CD4-positive, alpha-beta T cell (primary cell): ENCODE measurements around the gene GLYR1. TPM values are rescaled to one million over a fixed set of nuclear protein-coding genes. Genes with fewer than 3 reads are reported as not detected.
"Not testable (repeated sequence)": the region's sequence is repeated elsewhere in the genome, so short reads cannot be mapped to it uniquely, and the experiment has no call there.

ENCODE experiments used
- ATAC-seq: fragments of 200-7000 bp; cut with Tn5 transposase; one replicate; pipeline ENCODE4 v1.10.0; 2022; ENCODE audit warnings: mild to moderate bottlenecking; ENCODE audit not compliant: poor library complexity
- CTCF ChIA-PET: fragments of 350-600 bp; sonication (Branson Sonifier 250); formaldehyde crosslinking; loops from one replicate; lab custom pipeline; 2021; ENCODE audit warnings: antibody characterized with exemption, inconsistent platforms; lab: Charles Lee
- POLR2A ChIA-PET: fragments of 350-600 bp; sonication (Branson Sonifier 250); formaldehyde crosslinking; loops from one replicate; lab custom pipeline; 2021; ENCODE audit warnings: antibody characterized with exemption, inconsistent platforms; lab: Charles Lee
- DNase-seq, 14 experiments: peaks; one replicate each; pipeline ENCODE4 v3.0.0-alpha.2; 2013 to 2020; ENCODE audit warnings: mixed read lengths in 2 of 14
- H3K27ac ChIP-seq, 2 donors: one replicate each; pipeline versions ENCODE4 v1.5.1 to v1.7.0; 2013; ENCODE audit warnings: low read length in 2 of 2, low read depth in 1 of 2, mild to moderate bottlenecking in 1 of 2
- H3K27me3 ChIP-seq, 2 experiments: 1 replicate in 1 of 2; 2 replicates in 1 of 2; pipeline versions ENCODE4 v1.6.1 to v1.7.0; 2013; ENCODE audit warnings: low read length in 2 of 2, control low read depth in 1 of 2, mild to moderate bottlenecking in 1 of 2, moderate library complexity in 1 of 2; ENCODE audit not compliant: insufficient read depth in 2 of 2, control insufficient read depth in 1 of 2
- H3K36me3 ChIP-seq: one replicate; pipeline ENCODE4 v1.6.1; 2013; ENCODE audit warnings: low read length, control low read depth; ENCODE audit not compliant: insufficient read depth
- H3K4me1 ChIP-seq: one replicate; pipeline ENCODE4 v1.6.1; 2013; ENCODE audit warnings: low read length, control low read depth; ENCODE audit not compliant: insufficient read depth
- H3K4me3 ChIP-seq: one replicate; pipeline ENCODE4 v1.5.1; 2013; ENCODE audit warnings: mild to moderate bottlenecking, low read length, moderate library complexity
- H3K9me3 ChIP-seq, 2 experiments: 1 replicate in 1 of 2; 2 replicates in 1 of 2; pipeline versions ENCODE4 v1.6.1 to v1.7.0; 2013; ENCODE audit warnings: low read length in 2 of 2, mild to moderate bottlenecking in 2 of 2, control low read depth in 1 of 2, moderate library complexity in 1 of 2; ENCODE audit not compliant: control insufficient read depth in 1 of 2, insufficient read depth in 1 of 2
- H3K27ac Mint-ChIP-seq: one replicate; pipeline ENCODE4 v1.8.0; 2020; ENCODE audit warnings: mixed read lengths
- H3K27me3 Mint-ChIP-seq: one replicate; pipeline ENCODE4 v1.8.0; 2021; ENCODE audit warnings: mixed read lengths
- H3K36me3 Mint-ChIP-seq: one replicate; pipeline ENCODE4 v1.8.0; 2021; ENCODE audit warnings: low read depth, mixed read lengths
- H3K4me1 Mint-ChIP-seq: one replicate; pipeline ENCODE4 v1.8.0; 2021; ENCODE audit warnings: low read depth, mixed read lengths
- H3K4me3 Mint-ChIP-seq: one replicate; pipeline ENCODE4 v1.8.0; 2020; ENCODE audit warnings: mild to moderate bottlenecking, mixed read lengths
- H3K9me3 Mint-ChIP-seq: one replicate; pipeline ENCODE4 v1.8.0; 2020; ENCODE audit warnings: mixed read lengths
- intact Hi-C, 2 experiments: fragments of 100-400 bp; cut with DNase I in 1 of 2; cut with micrococcal nuclease in 1 of 2; formaldehyde crosslinking; loops; one replicate each; pipeline versions ENCODE4 v1.15.1 to v1.9.0; 2023 to 2025; cut with DNase I, micrococcal nuclease
- polyA plus RNA-seq, 2 donors: library from polyadenylated mRNA; unstranded; fragments of 120-200 nt; gene quantifications; one replicate each; pipeline ENCODE4 v1.2.1, GENCODE V29; 2013
- total RNA-seq, 174 experiments: library from RNA in 2 of 174; stranded (reverse) in 2 of 174; gene quantifications; one replicate each; pipeline ENCODE4 v1.2.3 and lab custom pipeline; 2021 to 2026
- TF ChIP-seq, protein P1 (sequence below): fragments of 200-600 bp; IDR thresholded peaks from one replicate; pipeline ENCODE4 v1.8.0; 2022; ENCODE audit warnings: antibody characterized with exemption, mild to moderate bottlenecking

The GLYR1 gene
- total RNA-seq = 10 to 100 TPM; 71.7 to 77.2 TPM
- polyA plus RNA-seq (2013, experiment 1 of 2) = 58.1 TPM
- 66.7 TPM for polyA plus RNA-seq (2013, experiment 2 of 2)
- 62.1 to 146 (median 111) reads per million in 172 experiments for total RNA-seq (lab: John Stamatoyannopoulos, UW)

DNA sequence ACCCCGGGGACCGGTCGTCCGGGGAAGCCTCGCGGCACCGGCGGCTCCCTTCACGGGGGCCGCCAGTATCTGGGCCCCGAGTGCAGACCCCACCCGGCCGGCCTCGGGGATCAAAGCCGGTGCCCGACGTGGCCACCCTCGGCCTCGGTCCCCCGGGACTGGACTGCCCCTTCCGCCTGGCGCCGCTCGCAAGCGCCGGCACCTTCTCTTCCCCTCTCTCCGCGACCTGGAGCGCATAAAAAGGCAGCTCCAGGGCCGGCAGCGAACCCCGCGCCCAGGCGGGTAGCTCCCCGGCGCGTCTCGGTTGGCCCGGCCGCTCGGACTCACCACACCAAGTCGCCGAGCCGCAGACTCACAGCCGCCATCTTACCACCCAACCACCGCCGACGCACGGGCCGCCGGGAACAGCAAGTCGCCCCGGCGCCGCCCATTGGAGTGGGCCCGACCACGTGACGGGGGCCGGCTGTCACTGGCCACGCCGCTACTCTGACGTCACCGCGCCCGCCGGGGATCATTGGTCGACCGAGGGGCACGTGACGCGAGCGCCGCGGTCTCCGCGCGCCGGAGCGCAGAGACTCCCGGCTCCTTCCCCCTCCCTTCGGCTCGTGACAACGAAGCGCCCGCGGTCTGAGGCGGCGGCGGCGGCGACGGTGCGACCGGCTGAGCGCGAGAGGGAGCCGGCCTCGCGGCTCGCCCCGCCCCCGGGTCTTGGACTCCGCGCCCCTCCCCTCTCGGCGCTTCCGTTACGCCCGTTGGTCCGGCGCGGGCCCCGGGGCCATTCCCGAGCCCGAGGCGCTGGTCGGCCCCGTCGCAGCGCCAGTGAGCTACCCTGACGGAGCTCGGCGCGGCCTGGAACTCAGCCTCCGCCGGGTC lies at the start of gene GLYR1, which contains the start of gene UBN1:
TSS of gene GLYR1 (minus strand) at position 388 of the 873 bp plus-strand sequence. CDS start at position 365, 23 bp downstream.
TSS of gene UBN1 (plus strand) at position 581 of the 873 bp plus-strand sequence. CDS start 5,437 bp downstream, outside the sequence.
- H3K9me3 Mint-ChIP-seq = no peaks in the 10 kb centered on the region
- ChIA-PET POLR2A (interaction anchor here (0.7 to 2.6 kb wide), 7 partner anchors 15 to 231 kb away, joined by 3 to 14 read pairs (median 5); partner anchors contain the start of genes ANKS3, DNAAF8, ROGDI and SEC14L5), CTCF (interaction anchor here (1.2 kb wide), 2 partner anchors 44 to 231 kb away, joined by 3 read pairs; partner anchors contain the start of gene ROGDI)
- peak within 1 kb of the TSS; percentile 95 for H3K4me3 ChIP-seq
- no peaks in the 10 kb centered on the region for H3K27me3 ChIP-seq
- peaks cover 58% of the 10 kb centered on the region for H3K4me1 Mint-ChIP-seq
- H3K36me3 Mint-ChIP-seq = peaks cover 49% of the 10 kb centered on the region
- H3K4me1 ChIP-seq = peaks cover 46% of the 10 kb centered on the region
- TF ChIP-seq, protein P1, sequence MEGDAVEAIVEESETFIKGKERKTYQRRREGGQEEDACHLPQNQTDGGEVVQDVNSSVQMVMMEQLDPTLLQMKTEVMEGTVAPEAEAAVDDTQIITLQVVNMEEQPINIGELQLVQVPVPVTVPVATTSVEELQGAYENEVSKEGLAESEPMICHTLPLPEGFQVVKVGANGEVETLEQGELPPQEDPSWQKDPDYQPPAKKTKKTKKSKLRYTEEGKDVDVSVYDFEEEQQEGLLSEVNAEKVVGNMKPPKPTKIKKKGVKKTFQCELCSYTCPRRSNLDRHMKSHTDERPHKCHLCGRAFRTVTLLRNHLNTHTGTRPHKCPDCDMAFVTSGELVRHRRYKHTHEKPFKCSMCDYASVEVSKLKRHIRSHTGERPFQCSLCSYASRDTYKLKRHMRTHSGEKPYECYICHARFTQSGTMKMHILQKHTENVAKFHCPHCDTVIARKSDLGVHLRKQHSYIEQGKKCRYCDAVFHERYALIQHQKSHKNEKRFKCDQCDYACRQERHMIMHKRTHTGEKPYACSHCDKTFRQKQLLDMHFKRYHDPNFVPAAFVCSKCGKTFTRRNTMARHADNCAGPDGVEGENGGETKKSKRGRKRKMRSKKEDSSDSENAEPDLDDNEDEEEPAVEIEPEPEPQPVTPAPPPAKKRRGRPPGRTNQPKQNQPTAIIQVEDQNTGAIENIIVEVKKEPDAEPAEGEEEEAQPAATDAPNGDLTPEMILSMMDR = no peak
- H3K4me3 Mint-ChIP-seq = peak within 1 kb of the TSS; percentile 93
- H3K27me3 Mint-ChIP-seq = no peaks in the 10 kb centered on the region
- H3K9me3 ChIP-seq = no peaks in the 10 kb centered on the region
- ATAC-seq (peak; percentile 90), DNase-seq (peak; percentile 98 to 100 (median 99))
- H3K36me3 ChIP-seq = peaks cover 27% of the 10 kb centered on the region
- peak within 1 kb of the TSS; percentile 75 to 93 for H3K27ac ChIP-seq
- H3K27ac Mint-ChIP-seq = peak within 1 kb of the TSS; percentile 85
- intact Hi-C loops = loop anchor here in 1 of 2 experiments (1.0 to 10.0 kb wide), 7 partner anchors 42 to 595 kb away; partner anchors contain the start of genes ALG1, ANKS3, DNAAF8 and NAGPA

DNA sequence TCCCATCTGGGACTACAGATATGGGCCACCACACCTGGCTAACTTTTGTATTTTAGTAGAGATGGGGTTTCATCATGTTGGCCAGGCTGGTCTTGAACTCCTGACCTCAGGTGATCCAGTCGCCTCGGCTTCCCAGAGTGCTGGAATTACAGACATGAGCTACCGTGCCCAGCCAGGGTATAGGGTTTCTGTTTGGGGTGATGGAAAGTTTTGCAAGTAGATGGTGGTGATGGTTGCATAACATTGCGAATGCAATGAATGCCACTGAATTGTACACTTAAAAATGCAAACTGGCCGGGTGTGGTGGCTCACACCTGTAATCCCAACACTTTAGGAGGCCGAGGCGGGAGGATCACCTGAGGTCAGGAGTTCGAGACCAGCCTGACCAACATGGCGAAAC lies 49.7 kb upstream of the GLYR1 start:
- H3K9me3 ChIP-seq = peaks cover 0 to 22% of the 10 kb centered on the region in 2 experiments
- H3K4me3 Mint-ChIP-seq, H3K4me3 ChIP-seq, H3K36me3 ChIP-seq, H3K9me3 Mint-ChIP-seq, CTCF ChIA-PET, DNase-seq, intact Hi-C loops, H3K27ac ChIP-seq, H3K36me3 Mint-ChIP-seq, H3K27me3 ChIP-seq, ATAC-seq, POLR2A ChIA-PET, H3K27ac Mint-ChIP-seq, H3K4me1 Mint-ChIP-seq, H3K4me1 ChIP-seq: not testable (repeated sequence)
- peaks cover 11% of the 10 kb centered on the region for H3K27me3 Mint-ChIP-seq

DNA sequence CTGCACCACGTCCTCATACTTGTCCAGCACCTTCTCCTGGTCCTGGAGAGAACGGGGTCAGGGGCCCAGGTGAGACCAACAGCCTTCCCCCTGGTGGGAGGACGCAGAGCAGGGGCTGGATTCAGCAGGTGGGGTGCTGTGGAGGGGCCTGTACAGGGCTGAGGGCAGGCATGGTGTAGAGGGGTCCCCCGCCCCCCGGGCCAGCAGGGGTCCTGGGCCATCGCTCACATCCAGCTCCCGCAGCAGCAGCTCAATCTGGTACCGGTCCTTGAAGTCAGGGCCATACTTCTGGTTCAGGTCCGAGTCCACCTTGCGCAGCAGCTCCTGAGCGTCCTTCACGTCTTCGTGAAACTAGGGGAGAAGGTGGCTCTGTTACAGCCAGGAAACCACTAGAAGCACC lies 48.3 kb upstream of the GLYR1 start:
- DNase-seq (no peak), ATAC-seq (no peak)
- POLR2A ChIA-PET = no interaction called here
- intact Hi-C loops = no loop called here
- no peaks in the 10 kb centered on the region for H3K36me3 Mint-ChIP-seq
- no peak overlapping the region for H3K27ac ChIP-seq
- no peaks in the 10 kb centered on the region for H3K4me1 Mint-ChIP-seq
- H3K4me3 ChIP-seq = no peak overlapping the region
- CTCF ChIA-PET = no interaction called here
- no peak overlapping the region for H3K4me3 Mint-ChIP-seq
- no peaks in the 10 kb centered on the region for H3K9me3 Mint-ChIP-seq
- peaks cover 0 to 2% of the 10 kb centered on the region in 2 experiments for H3K27me3 ChIP-seq
- peaks cover 0 to 22% of the 10 kb centered on the region in 2 experiments for H3K9me3 ChIP-seq
- no peak overlapping the region for H3K27ac Mint-ChIP-seq
- peaks cover 11% of the 10 kb centered on the region for H3K27me3 Mint-ChIP-seq
- TF ChIP-seq, protein P1 = no peak
- no peaks in the 10 kb centered on the region for H3K36me3 ChIP-seq
- no peaks in the 10 kb centered on the region for H3K4me1 ChIP-seq
